Colon (tissue), 2 donors: Measurements from ENCODE around the gene FOXE1.

Source experiments
- FAIRE-seq: peaks from 2 replicates; lab custom pipeline; 2012; peaks lifted over from hg19 to GRCh38; lab: Jason Lieb, UNC
- donor health status: control.
- donor health status: control.

Gene FOXE1

GRCh38 chr9:97866848-97867247, 13.8 kb downstream of the FOXE1 start:
- FAIRE-seq = no peak

DNA sequence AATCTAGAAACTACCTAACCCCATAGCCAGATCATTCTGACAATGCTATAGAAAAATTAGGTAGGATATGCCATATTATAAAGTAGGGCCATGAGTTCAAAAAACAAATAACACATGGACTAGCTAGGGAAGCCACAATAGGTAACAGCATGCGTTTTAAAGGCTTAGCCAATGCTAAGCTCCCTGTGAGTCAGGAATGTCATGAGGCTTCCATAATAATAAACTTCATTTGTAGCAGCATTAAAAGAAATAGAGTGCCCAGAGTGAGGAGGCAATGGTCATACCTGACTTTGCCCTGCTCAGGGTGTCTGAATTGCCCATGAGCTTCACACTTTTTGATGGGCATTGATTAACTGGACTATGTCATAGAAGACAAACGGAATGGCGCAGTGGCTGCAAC, 15.8 kb downstream of the FOXE1 start:
- FAIRE-seq = no peak

DNA sequence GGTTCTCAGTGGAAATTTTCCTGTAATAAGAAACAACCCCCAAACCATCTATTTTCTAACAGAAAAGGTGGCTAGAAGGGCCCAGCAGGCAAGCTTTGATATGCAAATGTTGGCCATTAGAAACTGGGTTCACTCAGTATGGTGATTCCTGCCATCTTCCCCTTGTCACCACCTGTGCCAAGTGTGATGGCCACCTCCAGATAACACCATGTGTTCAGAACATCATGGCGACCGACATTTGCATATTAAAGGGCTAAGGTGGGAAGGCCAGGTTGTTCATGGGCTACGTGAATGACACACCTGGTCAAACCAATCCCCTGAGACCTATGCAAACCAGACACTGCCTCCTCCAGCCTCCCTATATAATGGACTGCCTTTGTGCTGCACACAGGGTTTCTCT, 20.4 kb downstream of the FOXE1 start:
- FAIRE-seq = no peak

- no peak for FAIRE-seq
Measured at GRCh38 chr9:97873882-97874281, 20.9 kb downstream of the FOXE1 start.

DNA sequence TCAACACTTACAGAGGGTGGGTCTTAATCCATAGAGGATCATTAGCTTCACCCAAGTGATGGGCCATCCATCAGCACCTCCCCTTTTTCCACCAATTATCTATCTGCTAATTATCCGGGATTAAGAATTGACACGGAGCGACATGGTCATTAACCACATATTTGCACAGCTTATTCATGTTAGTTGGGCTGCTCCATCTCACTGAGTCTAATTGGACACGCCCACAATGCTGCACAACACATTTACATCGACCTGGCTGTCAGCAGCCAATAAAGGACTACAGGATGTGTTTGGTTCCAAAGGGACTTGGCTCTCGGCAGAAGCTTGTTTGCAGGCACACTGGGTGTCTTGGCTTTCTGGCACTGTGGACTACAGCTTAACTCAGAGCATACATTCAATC, 21.6 kb downstream of the FOXE1 start:
- FAIRE-seq = no peak

- FAIRE-seq = no peak
Measured at GRCh38 chr9:97875111-97875510, 22.1 kb downstream of the FOXE1 start.

DNA sequence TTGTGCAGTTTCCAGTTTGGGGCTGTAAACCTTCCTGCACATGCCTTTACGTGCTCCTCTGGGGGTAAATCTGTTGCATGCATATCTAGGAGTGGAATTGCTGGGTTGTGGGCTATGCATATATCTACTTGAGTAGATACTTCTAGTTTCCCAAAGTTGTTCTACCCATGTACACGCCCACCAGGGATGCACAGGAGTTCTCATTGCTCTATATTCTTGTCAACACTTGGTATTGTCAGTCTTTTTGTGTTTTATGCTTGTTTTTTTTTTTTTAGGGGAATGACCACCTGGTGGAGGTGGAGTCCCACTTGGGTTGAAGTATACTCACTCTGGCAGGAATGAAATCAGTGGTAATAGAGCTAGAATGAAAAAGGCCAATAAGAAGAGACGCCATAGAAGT, 23.0 kb downstream of the FOXE1 start:
- no peak for FAIRE-seq

- FAIRE-seq = no peak
Measured at GRCh38 chr9:97880336-97880735, 27.3 kb downstream of the FOXE1 start.

- no peak for FAIRE-seq
Measured at GRCh38 chr9:97889941-97890887, 37.2 kb downstream of the FOXE1 start.

DNA sequence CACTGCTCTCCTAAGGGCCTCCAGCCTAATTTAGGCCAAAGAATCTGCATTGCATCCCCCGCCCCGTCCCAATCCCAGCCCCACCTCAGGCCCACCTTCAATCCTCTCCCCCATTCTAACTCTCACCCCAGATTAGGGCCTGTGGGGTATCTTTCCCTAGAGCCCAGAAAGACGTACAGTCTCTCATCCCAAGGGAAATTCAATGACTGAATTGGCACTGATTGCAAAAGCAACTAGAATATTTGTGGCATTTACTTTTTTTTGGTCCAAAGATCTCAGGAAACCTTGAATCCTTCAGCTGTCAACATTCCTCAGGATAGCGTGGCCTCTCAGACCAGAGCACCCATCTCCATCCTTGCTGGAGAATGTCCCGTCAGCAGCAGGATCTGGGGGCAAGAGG, 38.7 kb downstream of the FOXE1 start:
- FAIRE-seq = no peak

- FAIRE-seq = no peak
Measured at GRCh38 chr9:97892421-97892820, 39.4 kb downstream of the FOXE1 start.

GRCh38 chr9:97895211-97895610, 42.2 kb downstream of the FOXE1 start:
- FAIRE-seq = no peak

DNA sequence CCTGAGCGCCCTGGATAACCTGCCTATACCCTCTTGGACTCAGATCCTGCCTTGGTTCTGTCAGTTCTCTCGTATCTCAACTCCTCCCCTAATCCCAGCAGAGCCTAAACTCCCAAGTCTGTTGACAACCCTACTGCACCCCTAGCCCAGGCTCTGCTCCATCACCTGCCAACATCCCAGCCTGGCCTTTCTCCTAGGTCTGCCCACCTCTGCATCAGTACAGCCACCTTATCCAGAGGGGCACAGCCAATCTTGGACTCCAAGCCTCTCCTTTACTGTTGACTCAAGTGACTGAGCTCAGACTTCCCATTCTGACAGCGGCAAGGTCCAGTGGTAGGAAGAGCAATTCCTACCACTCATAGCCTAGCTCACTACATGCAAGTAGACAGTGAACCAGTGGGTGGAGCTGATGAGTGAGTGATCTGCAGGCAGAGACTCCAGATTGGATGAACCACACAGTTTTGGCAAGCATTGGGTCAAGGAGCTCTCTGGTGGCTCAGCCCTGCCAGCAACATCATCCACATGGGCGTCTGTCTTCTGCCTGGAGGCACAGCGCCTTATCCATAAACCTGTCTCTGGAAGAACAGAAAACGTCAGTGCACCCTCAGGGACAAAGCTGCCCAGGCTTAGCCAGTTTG, 42.8 kb downstream of the FOXE1 start:
- FAIRE-seq = no peak

DNA sequence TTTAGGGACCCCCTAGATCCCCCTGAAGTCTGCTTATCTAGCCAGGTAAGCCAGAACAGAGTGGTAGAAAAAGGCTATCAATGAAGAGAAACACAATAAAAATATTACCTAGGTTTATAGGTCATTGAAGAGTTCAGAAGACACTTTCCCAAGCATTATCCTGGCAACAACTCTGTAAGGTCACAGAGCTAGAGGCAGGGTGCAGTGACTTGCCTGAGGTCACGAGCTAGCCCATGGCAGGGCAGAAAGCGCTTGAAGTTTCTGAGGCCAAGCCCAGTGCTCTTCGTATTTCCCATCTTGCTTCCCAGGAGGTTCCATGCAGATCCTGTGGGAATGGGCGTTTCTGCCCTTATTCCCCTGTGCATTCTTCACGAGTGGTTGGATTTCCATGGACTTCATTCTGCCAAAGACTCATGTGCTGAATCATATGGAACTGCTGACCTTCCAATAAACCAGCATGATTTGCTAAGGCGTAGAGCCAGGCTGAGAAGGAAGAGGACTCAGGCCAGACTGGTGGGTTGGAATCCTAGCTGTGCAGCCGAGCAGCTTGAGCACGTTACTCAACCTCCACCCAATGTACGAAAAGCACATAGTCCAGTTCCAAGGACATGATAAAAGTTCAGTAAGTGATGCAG, 47.2 kb downstream of the FOXE1 start:
- FAIRE-seq = no peak

DNA sequence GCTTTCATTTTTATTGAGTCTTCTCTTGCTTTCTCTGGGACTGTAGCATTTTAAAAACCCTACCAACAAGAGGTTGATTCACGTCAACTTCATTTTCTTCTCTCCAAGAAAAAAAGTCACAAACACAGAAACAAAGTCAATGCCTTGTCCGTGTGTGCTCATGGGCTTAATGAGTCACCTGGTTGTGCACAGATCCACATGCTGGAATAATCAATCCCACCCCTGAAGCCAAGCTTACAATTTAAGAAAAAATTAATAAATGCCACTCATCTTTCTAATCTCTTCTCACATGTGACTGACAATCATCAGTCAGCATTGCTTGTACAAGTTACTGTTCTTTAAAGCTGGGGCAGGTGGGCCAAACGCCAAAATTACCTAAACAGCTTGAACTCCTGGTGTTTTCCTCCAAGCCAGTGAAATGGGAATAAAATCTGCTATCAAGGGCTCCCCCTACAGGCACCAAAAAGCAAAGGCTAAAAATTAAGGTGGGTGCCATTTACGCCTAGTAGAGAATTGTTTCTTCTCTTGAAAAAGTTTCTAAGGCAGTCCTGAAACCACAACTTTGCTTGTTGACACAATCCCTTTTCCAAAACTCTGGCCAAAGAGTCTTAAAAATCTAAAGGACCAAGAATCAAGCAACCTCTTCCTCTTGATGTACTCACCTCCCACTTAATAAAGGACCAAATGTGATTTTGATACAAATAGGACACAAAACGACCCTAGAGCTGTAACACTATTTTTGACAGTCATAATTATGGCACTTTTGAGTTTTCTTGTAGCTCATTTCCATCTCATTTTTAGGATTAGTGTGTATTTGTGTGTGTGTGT, 47.9 kb downstream of the FOXE1 start:
- FAIRE-seq = no peak

GRCh38 chr9:97903177-97903576, 50.2 kb downstream of the FOXE1 start:
- FAIRE-seq = no peak

- FAIRE-seq = no peak
Measured at GRCh38 chr9:97904725-97905124, 51.7 kb downstream of the FOXE1 start.

DNA sequence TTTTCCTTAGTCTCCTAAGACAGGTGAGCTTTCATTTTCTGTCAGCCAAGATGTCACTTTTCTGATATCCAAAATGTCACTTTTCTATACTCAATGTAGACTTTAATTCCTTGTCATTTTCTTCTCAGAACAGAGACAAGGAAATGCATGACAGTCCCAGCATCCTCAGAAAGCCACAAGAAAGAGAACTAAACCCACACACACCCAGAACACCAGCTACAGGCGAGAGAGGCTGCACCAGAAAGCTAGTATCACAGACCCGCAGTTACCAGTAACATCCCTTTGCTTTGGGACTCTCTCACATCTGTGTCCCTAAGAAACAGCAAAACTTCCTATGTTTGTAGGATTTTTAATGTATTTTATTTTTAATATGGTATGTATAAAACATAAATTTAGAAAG, 52.2 kb downstream of the FOXE1 start:
- FAIRE-seq = no peak
